Measurements from ENCODE around the gene MBOAT7. TPM values are rescaled to one million over a fixed set of nuclear protein-coding genes. Genes with fewer than 3 reads are reported as not detected.

MBOAT7 gene
- total RNA-seq, 1 experiment from 2014 or later = 100 TPM

DNA sequence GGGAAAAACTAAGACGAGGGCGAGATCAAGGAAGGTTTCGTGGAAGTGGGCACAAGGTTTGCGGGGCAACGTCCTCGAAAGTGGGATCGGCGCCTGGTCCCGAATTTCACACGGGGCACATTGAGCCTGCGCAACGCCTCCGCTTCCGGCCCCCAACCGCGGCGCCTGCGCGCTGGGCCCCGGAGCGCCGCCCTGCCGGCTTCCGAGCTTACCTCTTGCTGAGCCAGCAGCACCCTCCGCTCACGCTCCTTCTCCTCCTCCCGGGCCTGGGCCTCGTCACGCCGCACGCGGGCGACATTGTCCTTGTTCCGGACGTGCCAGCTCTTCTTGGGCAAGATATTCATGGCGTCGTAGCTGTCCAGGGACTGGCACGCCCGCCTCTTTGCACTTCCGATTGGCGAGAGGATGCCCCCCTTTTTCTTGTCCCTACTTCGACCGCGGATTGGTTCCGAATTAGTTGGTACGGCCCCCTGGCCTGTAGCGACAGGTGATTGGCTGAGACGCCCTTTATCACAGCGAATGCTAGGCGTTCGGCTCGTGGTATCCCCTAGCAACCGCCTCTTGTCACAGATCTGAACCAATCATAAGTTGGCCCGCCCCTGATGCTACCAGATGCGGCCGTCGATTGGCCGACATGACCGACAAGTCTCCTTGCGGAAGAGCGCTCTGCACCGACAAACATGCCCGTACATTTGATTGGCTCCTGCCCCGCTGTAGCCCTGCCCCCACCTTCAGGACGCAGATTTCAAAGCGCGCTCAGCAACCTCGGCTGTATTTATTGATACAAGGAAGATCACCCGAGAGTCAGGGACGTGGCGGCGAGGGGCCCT, 29.8 kb downstream of the MBOAT7 start, which contains the start of gene LENG1:
LENG1 (minus strand) TSS at position 370 of the 830 bp plus-strand sequence; CDS start at position 344, 26 bp downstream.
- no peaks in the 10 kb centered on the region; the same call in 1 of the 2 replicates for H3K79me2 ChIP-seq (ENCODE audit: insufficient read depth, low read length)
- no peak within 1 kb of the TSS for H4K91ac ChIP-seq (ENCODE audit: insufficient read length, low read depth, low read length)
- H2AK5ac ChIP-seq (ENCODE audit: insufficient read length, low read length) = no peak within 1 kb of the TSS
- no CpG with 5 or more reads among the region's 72 CpGs for WGBS (ENCODE audit: extremely low coverage, insufficient read length, low lambda C conversion rate)
- peaks cover 18% of the 10 kb centered on the region for H3K23me2 ChIP-seq (ENCODE audit: insufficient read length, low read depth, low read length, poor library complexity, severe bottlenecking)
- H3K4me2 ChIP-seq (ENCODE audit: insufficient read depth, insufficient read length, low read length) = peak within 1 kb of the TSS; percentile 95
- H3K4me1 ChIP-seq (ENCODE audit: insufficient read depth, low read length) = no peaks in the 10 kb centered on the region
- H3K14ac ChIP-seq (ENCODE audit: insufficient read depth, low read length) = peak within 1 kb of the TSS; percentile 87; the same call in 1 of the 2 replicates
- Mint-ChIP-seq H3K4me3 (peak within 1 kb of the TSS; percentile 99 to 100), H3K27me3 (ENCODE audit: low read depth) (peaks cover 29% of the 10 kb centered on the region), H3K4me1 (peaks cover 30 to 38% of the 10 kb centered on the region in 2 experiments), H3K27ac (peak within 1 kb of the TSS; percentile 98 to 100 (median 99)), H3K9me3 (peaks cover 0 to 3% of the 10 kb centered on the region in 2 experiments; a peak in 2 of 5 replicates), H3K36me3 (ENCODE audit: insufficient read depth in 1 of 3, low read depth in 3 of 3) (peaks cover 16 to 34% (median 30%) of the 10 kb centered on the region in 3 experiments)
- H3K9me3 ChIP-seq (ENCODE audit: control insufficient read depth, low read depth, low read length) = no peaks in the 10 kb centered on the region
- H2BK120ac ChIP-seq (ENCODE audit: low read depth, low read length, poor library complexity, severe bottlenecking) = no peak within 1 kb of the TSS
- H3K27me3 ChIP-seq (ENCODE audit: insufficient read depth, low read length) = no peaks in the 10 kb centered on the region
- no peak within 1 kb of the TSS for H3K23ac ChIP-seq (ENCODE audit: insufficient read length, low read depth, low read length)
- no peak within 1 kb of the TSS for H3T11ph ChIP-seq (ENCODE audit: low read length)
- no peak within 1 kb of the TSS for H3K56ac ChIP-seq (ENCODE audit: insufficient read length, low read depth, low read length)
- peak within 1 kb of the TSS; percentile 64 for H3K9ac ChIP-seq (ENCODE audit: extremely low read depth, insufficient read length, low read length)
- H2AFZ ChIP-seq (ENCODE audit: low read length) = no peak within 1 kb of the TSS
- TF ChIP-seq, protein P1, sequence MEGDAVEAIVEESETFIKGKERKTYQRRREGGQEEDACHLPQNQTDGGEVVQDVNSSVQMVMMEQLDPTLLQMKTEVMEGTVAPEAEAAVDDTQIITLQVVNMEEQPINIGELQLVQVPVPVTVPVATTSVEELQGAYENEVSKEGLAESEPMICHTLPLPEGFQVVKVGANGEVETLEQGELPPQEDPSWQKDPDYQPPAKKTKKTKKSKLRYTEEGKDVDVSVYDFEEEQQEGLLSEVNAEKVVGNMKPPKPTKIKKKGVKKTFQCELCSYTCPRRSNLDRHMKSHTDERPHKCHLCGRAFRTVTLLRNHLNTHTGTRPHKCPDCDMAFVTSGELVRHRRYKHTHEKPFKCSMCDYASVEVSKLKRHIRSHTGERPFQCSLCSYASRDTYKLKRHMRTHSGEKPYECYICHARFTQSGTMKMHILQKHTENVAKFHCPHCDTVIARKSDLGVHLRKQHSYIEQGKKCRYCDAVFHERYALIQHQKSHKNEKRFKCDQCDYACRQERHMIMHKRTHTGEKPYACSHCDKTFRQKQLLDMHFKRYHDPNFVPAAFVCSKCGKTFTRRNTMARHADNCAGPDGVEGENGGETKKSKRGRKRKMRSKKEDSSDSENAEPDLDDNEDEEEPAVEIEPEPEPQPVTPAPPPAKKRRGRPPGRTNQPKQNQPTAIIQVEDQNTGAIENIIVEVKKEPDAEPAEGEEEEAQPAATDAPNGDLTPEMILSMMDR (conservative IDR thresholded peaks at IDR 0.05) = peak; percentile 52
- no peak within 1 kb of the TSS for H3K4ac ChIP-seq (ENCODE audit: low read depth, low read length)
- peak; percentile 100 for DNase-seq
- H2BK5ac ChIP-seq (ENCODE audit: insufficient read length, low read length) = no peak within 1 kb of the TSS
- no peaks in the 10 kb centered on the region for H4K20me1 ChIP-seq (ENCODE audit: control insufficient read depth, insufficient read depth, insufficient read length)
- no peak within 1 kb of the TSS for H3K27ac ChIP-seq (ENCODE audit: insufficient read length, low read depth, low read length)
- H2BK20ac ChIP-seq (ENCODE audit: low read depth, low read length, poor library complexity, severe bottlenecking) = no peak within 1 kb of the TSS
- H4K8ac ChIP-seq (replicated peaks; ENCODE audit: insufficient read length, low read depth, low read length) = no peak within 1 kb of the TSS
- no peaks in the 10 kb centered on the region for H3K79me1 ChIP-seq (ENCODE audit: insufficient read depth, low read depth, low read length, poor library complexity, severe bottlenecking)
- H4K5ac ChIP-seq (ENCODE audit: insufficient read length, low read depth, low read length) = no peak within 1 kb of the TSS
- no peak within 1 kb of the TSS for H2BK15ac ChIP-seq (ENCODE audit: low read depth, low read length)
- peak within 1 kb of the TSS; percentile 81 for H3K18ac ChIP-seq (ENCODE audit: insufficient read length, low read depth, low read length)
- H2BK12ac ChIP-seq (ENCODE audit: insufficient read length, low read depth, low read length) = no peak within 1 kb of the TSS

Data from H9 (cell line).